ENCODE data around the gene MAP3K14. TPM values are rescaled to one million over a fixed set of nuclear protein-coding genes. Genes with fewer than 3 reads are reported as not detected.

The MAP3K14 gene
- total RNA-seq, 1 experiment from 2014 or later = 9.2 TPM

- peaks cover 65% of the 10 kb centered on the region for H3K4me1 Mint-ChIP-seq (ENCODE audit: insufficient read depth, unreplicated experiment)
- POLR2A ChIA-PET = interaction anchor here (1.5 kb wide), 1 partner anchor 78 kb away, joined by 5 read pairs; the partner anchor contains the start of gene HEXIM1
- no peak overlapping the region for H3K4me3 Mint-ChIP-seq (ENCODE audit: unreplicated experiment)
These were observed 90.2 kb downstream of the MAP3K14 start for GRCh38 chr17:45226576-45226975.

GRCh38 chr17:45225964-45226530 is 90.8 kb downstream of the MAP3K14 start:
- Mint-ChIP-seq H3K27ac (ENCODE audit: low read depth, unreplicated experiment) (peak overlapping the region; percentile 91), H3K36me3 (ENCODE audit: insufficient read depth, unreplicated experiment) (peaks cover 6% of the 10 kb centered on the region), H3K4me1 (ENCODE audit: insufficient read depth, unreplicated experiment) (peaks cover 65% of the 10 kb centered on the region), H3K27me3 (ENCODE audit: insufficient read depth, unreplicated experiment) (no peaks in the 10 kb centered on the region), H3K4me3 (ENCODE audit: unreplicated experiment) (no peak overlapping the region), H3K9me3 (ENCODE audit: unreplicated experiment) (no peaks in the 10 kb centered on the region)
- no peak for DNase-seq (ENCODE audit: unreplicated experiment)
- no TSS peak for BruUV-seq (replicated peaks)
- POLR2A ChIA-PET = interaction anchor here (0.7 to 1.5 kb wide), 3 partner anchors 21 to 167 kb away, joined by 3 to 5 read pairs (median 3); partner anchors contain the start of gene HEXIM1
- TF ChIP-seq CTCF (IDR thresholded peaks at IDR 0.05; ENCODE audit: unreplicated experiment) = no peak
- intact Hi-C loops (cut with micrococcal nuclease) = no loop called here
- CTCF ChIA-PET = interaction anchor here (0.8 to 2.3 kb wide), 4 partner anchors 10 to 159 kb away, joined by 3 to 17 read pairs (median 8); partner anchors contain the start of gene ACBD4

More at GRCh38 chr17:45226576-45226975, 90.2 kb downstream of the MAP3K14 start:
- intact Hi-C loops (cut with micrococcal nuclease) = no loop called here
- CTCF ChIA-PET = interaction anchor here (0.8 to 2.3 kb wide), 4 partner anchors 9 to 159 kb away, joined by 3 to 17 read pairs (median 8); partner anchors contain the start of gene ACBD4
- no peak for DNase-seq (ENCODE audit: unreplicated experiment)
- Mint-ChIP-seq H3K27me3 (ENCODE audit: insufficient read depth, unreplicated experiment) (no peaks in the 10 kb centered on the region), H3K9me3 (ENCODE audit: unreplicated experiment) (no peaks in the 10 kb centered on the region), H3K27ac (ENCODE audit: low read depth, unreplicated experiment) (peak overlapping the region; percentile 91), H3K36me3 (ENCODE audit: insufficient read depth, unreplicated experiment) (peaks cover 6% of the 10 kb centered on the region)
- TF ChIP-seq CTCF (IDR thresholded peaks at IDR 0.05; ENCODE audit: unreplicated experiment) = no peak
- BruUV-seq (replicated peaks) = no TSS peak

GRCh38 chr17:45225051-45225700 is 91.6 kb downstream of the MAP3K14 start:
- ChIA-PET CTCF (interaction anchor here (0.6 to 2.3 kb wide), 4 partner anchors 10 to 399 kb away, joined by 3 to 17 read pairs (median 8); partner anchors contain the start of gene ACBD4), POLR2A (interaction anchor here (0.6 to 1.5 kb wide), 4 partner anchors 22 to 168 kb away, joined by 3 to 5 read pairs (median 3); partner anchors contain the start of gene HEXIM1)
- H3K27ac Mint-ChIP-seq (ENCODE audit: low read depth, unreplicated experiment) = peak overlapping the region; percentile 91
- intact Hi-C loops (cut with micrococcal nuclease) = no loop called here
- TF ChIP-seq CTCF (IDR thresholded peaks at IDR 0.05; ENCODE audit: unreplicated experiment) = no peak
- no peaks in the 10 kb centered on the region for H3K27me3 Mint-ChIP-seq (ENCODE audit: insufficient read depth, unreplicated experiment)
- peak; percentile 60 for DNase-seq (ENCODE audit: unreplicated experiment)
- no peak overlapping the region for H3K4me3 Mint-ChIP-seq (ENCODE audit: unreplicated experiment)
- no peaks in the 10 kb centered on the region for H3K9me3 Mint-ChIP-seq (ENCODE audit: unreplicated experiment)
- peaks cover 6% of the 10 kb centered on the region for H3K36me3 Mint-ChIP-seq (ENCODE audit: insufficient read depth, unreplicated experiment)
- peaks cover 60% of the 10 kb centered on the region for H3K4me1 Mint-ChIP-seq (ENCODE audit: insufficient read depth, unreplicated experiment)
- BruUV-seq (replicated peaks) = no TSS peak

GRCh38 chr17:45224671-45225050 is 92.2 kb downstream of the MAP3K14 start:
- H3K4me3 Mint-ChIP-seq (ENCODE audit: unreplicated experiment) = no peak overlapping the region
- TF ChIP-seq CTCF (IDR thresholded peaks at IDR 0.05; ENCODE audit: unreplicated experiment) = no peak
- H3K27ac Mint-ChIP-seq (ENCODE audit: low read depth, unreplicated experiment) = no peak overlapping the region
- intact Hi-C loops (cut with micrococcal nuclease) = no loop called here
- CTCF ChIA-PET = interaction anchor here (2.3 kb wide), 1 partner anchor 11 kb away, joined by 17 read pairs; no protein-coding TSS in a partner anchor
- no peaks in the 10 kb centered on the region for H3K27me3 Mint-ChIP-seq (ENCODE audit: insufficient read depth, unreplicated experiment)
- no peak for DNase-seq (ENCODE audit: unreplicated experiment)
- peaks cover 55% of the 10 kb centered on the region for H3K4me1 Mint-ChIP-seq (ENCODE audit: insufficient read depth, unreplicated experiment)
- H3K9me3 Mint-ChIP-seq (ENCODE audit: unreplicated experiment) = no peaks in the 10 kb centered on the region
- POLR2A ChIA-PET = no interaction called here
- H3K36me3 Mint-ChIP-seq (ENCODE audit: insufficient read depth, unreplicated experiment) = peaks cover 6% of the 10 kb centered on the region
- BruUV-seq (replicated peaks) = no TSS peak

Measured in MCF 10A (cell line).